CD4-positive, alpha-beta T cell treated with Interleukin-1 beta for 1 hour (primary cell): ENCODE results near the gene ELANE.
A peak's percentile ranks its signal among the peaks of the same experiment; 100 is the strongest.
"Not testable (repeated sequence)": the region's sequence is repeated elsewhere in the genome, so short reads cannot be mapped to it uniquely, and the experiment has no call there.

Experiments
- DNase-seq, 2 donors: peaks; one replicate each; pipeline ENCODE4 v3.0.0-alpha.2; 2020 to 2022

ELANE gene

GRCh38 chr19:863315-863620 is 11.2 kb downstream of the ELANE start:
- DNase-seq = no peak

- DNase-seq = no peak
Measured at GRCh38 chr19:866769-867300, 14.7 kb downstream of the ELANE start.

- no peak for DNase-seq
Measured at GRCh38 chr19:867301-867793, 15.2 kb downstream of the ELANE start.

- DNase-seq = no peak
Measured at GRCh38 chr19:867855-868457, 15.9 kb downstream of the ELANE start.

GRCh38 chr19:868458-869244 is 16.5 kb downstream of the ELANE start:
- DNase-seq = no peak

- DNase-seq = no peak
Measured at GRCh38 chr19:869245-870177, 17.4 kb downstream of the ELANE start.

- DNase-seq = no peak
Measured at GRCh38 chr19:870314-870713, 18.2 kb downstream of the ELANE start.

GRCh38 chr19:870963-871401 is 18.9 kb downstream of the ELANE start:
- DNase-seq = no peak

GRCh38 chr19:871446-872265 is 19.6 kb downstream of the ELANE start:
- no peak for DNase-seq

- DNase-seq = peak; percentile 88 to 91
Measured at GRCh38 chr19:872266-872951, 20.3 kb downstream of the ELANE start.

- DNase-seq = peak; percentile 88 to 90
Measured at GRCh38 chr19:873084-873483, 21.0 kb downstream of the ELANE start.

- no peak for DNase-seq
Measured at GRCh38 chr19:873561-874041, 21.5 kb downstream of the ELANE start.

- DNase-seq = no peak
Measured at GRCh38 chr19:875265-875879, 23.3 kb downstream of the ELANE start.

- DNase-seq = no peak
Measured at GRCh38 chr19:876089-876488, 24.0 kb downstream of the ELANE start.

GRCh38 chr19:876780-877314 is 24.7 kb downstream of the ELANE start:
- no peak for DNase-seq

GRCh38 chr19:877992-878660 is 26.0 kb downstream of the ELANE start:
- not testable (repeated sequence) for DNase-seq

GRCh38 chr19:878751-879561 is 26.9 kb downstream of the ELANE start:
- not testable (repeated sequence) for DNase-seq

- DNase-seq = no peak
Measured at GRCh38 chr19:879711-880438, 27.8 kb downstream of the ELANE start.
